Thyroid gland (tissue), 4 donors: ENCODE measurements around the gene NOX4.

Source experiments
- CTCF ChIP-seq, 6 experiments: fragments of 200-600 bp in 3 of 6; fragments of 450-650 bp in 3 of 6; sonication (generic) in 3 of 6; IDR thresholded peaks; one replicate each; pipeline ENCODE4 v1.5.1; 2016 to 2019; ENCODE audit warnings: antibody characterized with exemption in 6 of 6, mild to moderate bottlenecking in 2 of 6, inconsistent platforms in 1 of 6, moderate library complexity in 1 of 6
- POLR2A ChIP-seq, 2 donors: fragments of 450-650 bp; IDR thresholded peaks; one replicate each; pipeline ENCODE4 v1.6.1; 2017; ENCODE audit warnings: antibody characterized with exemption in 2 of 2, mild to moderate bottlenecking in 2 of 2, moderate library complexity in 1 of 2

GRCh38 chr11:89441606-89442005 is 49.6 kb downstream of the NOX4 start:
- no peak for TF ChIP-seq POLR2A (IDR thresholded peaks at IDR 0.05)
- TF ChIP-seq CTCF (IDR thresholded peaks at IDR 0.05), result no peak
